ENCODE measurements around the gene INHBB.

Gene INHBB

DNA sequence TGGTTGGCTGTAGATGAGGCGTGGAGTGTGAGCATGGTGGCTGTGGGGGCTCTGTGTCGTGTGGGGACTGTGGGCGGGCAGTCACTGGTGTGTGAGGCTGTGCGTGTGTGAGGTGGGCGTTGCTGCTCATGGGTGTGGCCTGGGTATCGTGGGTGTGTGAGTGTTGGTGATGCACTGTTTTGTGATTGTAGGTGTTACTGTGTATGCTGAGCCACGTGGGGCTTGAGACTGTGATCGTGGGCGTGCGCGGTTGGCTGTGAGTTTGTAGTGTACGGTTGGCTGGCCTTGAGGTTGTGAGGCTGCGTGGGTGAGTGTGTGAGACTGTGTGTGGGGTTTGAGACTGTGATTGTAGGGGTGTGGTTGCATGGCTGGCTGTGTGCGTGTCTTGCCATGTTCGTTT, 8.5 kb downstream of the INHBB start:
- POLR2A ChIA-PET, result no interaction called here

DNA sequence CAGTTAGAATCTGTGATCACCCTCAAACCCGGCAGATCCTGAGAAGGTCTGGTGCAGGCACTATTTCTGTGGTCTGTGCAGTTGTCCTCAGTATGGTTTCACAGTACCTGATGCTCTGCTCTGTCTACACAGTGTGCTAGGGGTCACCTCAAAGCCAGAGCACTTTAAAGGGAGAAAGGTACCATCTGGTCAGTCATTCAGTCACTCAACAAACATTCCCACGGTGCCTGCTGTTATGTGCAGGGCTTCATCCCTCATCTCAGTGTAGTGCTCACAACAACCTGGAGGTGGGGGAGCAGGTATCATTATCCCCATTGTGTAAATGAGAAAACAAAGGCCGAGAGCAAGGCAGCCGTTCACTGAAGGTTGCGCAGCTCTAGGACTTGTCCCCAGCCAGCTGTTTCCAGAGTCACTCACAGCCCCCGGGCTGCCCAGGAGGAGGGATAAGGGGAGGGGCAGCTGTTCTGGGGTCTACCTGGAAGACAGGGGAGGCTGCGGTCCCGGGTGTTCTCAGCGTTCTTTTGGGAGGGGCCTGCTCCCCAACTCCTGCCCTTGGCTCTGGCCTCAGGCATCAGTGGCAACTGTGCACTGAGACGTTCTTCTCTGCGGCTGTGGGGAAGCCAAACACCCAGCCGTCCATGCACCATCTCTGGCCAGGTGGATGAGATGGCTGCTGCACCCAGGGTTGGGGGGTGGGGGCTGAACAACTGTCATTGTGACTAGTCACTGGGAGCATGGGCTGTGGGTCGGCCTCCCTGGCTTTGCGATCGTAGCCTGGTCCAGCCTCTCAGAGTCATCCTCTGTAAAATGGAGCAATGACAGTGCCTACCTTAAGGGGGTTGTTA, 9.2 kb downstream of the INHBB start:
- WGBS (ENCODE audit: insufficient coverage), result 92% methylated on average over 14 of the region's 15 CpGs
- H3K27me3 ChIP-seq (replicated peaks in 2 of 5; ENCODE audit: control insufficient read depth in 4 of 5, insufficient read depth in 5 of 5, low read length in 4 of 5), result peaks cover 0 to 33% (median 9%) of the 10 kb centered on the region in 5 experiments
- H3K27ac ChIP-seq (ENCODE audit: insufficient read depth in 1 of 2, low read depth in 1 of 2, low read length in 2 of 2, poor library complexity in 1 of 2, severe bottlenecking in 2 of 2), result no peak overlapping the region
- no peak for DNase-seq
- no peaks in the 10 kb centered on the region for H3K4me1 ChIP-seq (ENCODE audit: control extremely low read depth in 1 of 4, control insufficient read depth in 4 of 4, insufficient read depth in 4 of 4, low read length in 3 of 4)
- no peaks in the 10 kb centered on the region for H3K36me3 ChIP-seq (ENCODE audit: control insufficient read depth in 4 of 4, insufficient read depth in 4 of 4, low read length in 3 of 4)
- H3K4me3 ChIP-seq (ENCODE audit: control insufficient read depth in 1 of 7, extremely low read depth in 1 of 7, insufficient read depth in 4 of 7, low read depth in 2 of 7, low read length in 6 of 7), result no peak overlapping the region
- H3K9me3 ChIP-seq (ENCODE audit: control extremely low read depth in 1 of 5, control insufficient read depth in 4 of 5, insufficient read depth in 2 of 5, low read depth in 1 of 5, low read length in 4 of 5), result no peaks in the 10 kb centered on the region
- ChIA-PET POLR2A (no interaction called here), CTCF (no interaction called here)

More for the DNA sequence above, 8.5 kb downstream of the INHBB start:
- Histone ChIP-seq H3K36me3 (ENCODE audit: control insufficient read depth in 4 of 4, insufficient read depth in 4 of 4, low read length in 3 of 4) (no peaks in the 10 kb centered on the region), H3K27me3 (replicated peaks in 2 of 5; ENCODE audit: control insufficient read depth in 4 of 5, insufficient read depth in 5 of 5, low read length in 4 of 5) (peaks cover 0 to 40% (median 15%) of the 10 kb centered on the region in 5 experiments), H3K4me3 (ENCODE audit: control insufficient read depth in 1 of 7, extremely low read depth in 1 of 7, insufficient read depth in 4 of 7, low read depth in 2 of 7, low read length in 6 of 7) (no peak overlapping the region), H3K4me1 (ENCODE audit: control extremely low read depth in 1 of 4, control insufficient read depth in 4 of 4, insufficient read depth in 4 of 4, low read length in 3 of 4) (no peaks in the 10 kb centered on the region), H3K9me3 (ENCODE audit: control extremely low read depth in 1 of 5, control insufficient read depth in 4 of 5, insufficient read depth in 2 of 5, low read depth in 1 of 5, low read length in 4 of 5) (no peaks in the 10 kb centered on the region), H3K27ac (ENCODE audit: insufficient read depth in 1 of 2, low read depth in 1 of 2, low read length in 2 of 2, poor library complexity in 1 of 2, severe bottlenecking in 2 of 2) (no peak overlapping the region)
- no peak for DNase-seq
- 91% methylated on average over 14 of the region's 15 CpGs for WGBS (ENCODE audit: insufficient coverage)
- CTCF ChIA-PET, result no interaction called here

DNA sequence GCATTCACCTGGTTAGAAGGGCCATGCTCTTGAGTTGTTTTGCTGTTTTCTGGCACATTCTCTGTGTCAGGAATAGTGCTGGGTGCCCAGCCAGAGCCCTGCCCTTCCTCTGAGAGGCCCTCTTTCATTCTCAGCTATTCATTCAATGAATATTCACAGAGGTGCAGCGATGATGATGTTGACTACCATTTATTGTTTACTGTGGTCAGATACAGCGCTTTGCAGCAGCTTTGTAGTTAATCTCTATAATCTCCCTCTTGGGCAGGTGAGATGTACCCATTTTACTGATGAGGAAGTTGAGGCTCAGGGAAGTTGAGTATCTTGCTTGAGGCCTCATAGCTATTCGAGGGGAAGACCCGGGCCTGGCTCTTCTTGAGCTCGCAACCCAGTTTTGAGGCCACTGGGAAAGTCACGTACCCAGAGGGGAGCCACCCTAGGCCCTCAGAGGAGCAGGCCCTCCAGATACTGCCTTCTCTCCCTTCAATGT, 9.9 kb downstream of the INHBB start:
- no peaks in the 10 kb centered on the region for H3K4me1 ChIP-seq (ENCODE audit: control extremely low read depth in 1 of 4, control insufficient read depth in 4 of 4, insufficient read depth in 4 of 4, low read length in 3 of 4)
- 98% methylated on average over 6 of the region's 6 CpGs for WGBS (ENCODE audit: insufficient coverage)
- peaks cover 0 to 27% (median 6%) of the 10 kb centered on the region in 5 experiments for H3K27me3 ChIP-seq (replicated peaks in 2 of 5; ENCODE audit: control insufficient read depth in 4 of 5, insufficient read depth in 5 of 5, low read length in 4 of 5)
- ChIA-PET POLR2A (no interaction called here), CTCF (no interaction called here)
- no peaks in the 10 kb centered on the region for H3K36me3 ChIP-seq (ENCODE audit: control insufficient read depth in 4 of 4, insufficient read depth in 4 of 4, low read length in 3 of 4)
- no peak overlapping the region for H3K4me3 ChIP-seq (ENCODE audit: control insufficient read depth in 1 of 7, extremely low read depth in 1 of 7, insufficient read depth in 4 of 7, low read depth in 2 of 7, low read length in 6 of 7)
- no peak for DNase-seq
- no peaks in the 10 kb centered on the region for H3K9me3 ChIP-seq (ENCODE audit: control extremely low read depth in 1 of 5, control insufficient read depth in 4 of 5, insufficient read depth in 2 of 5, low read depth in 1 of 5, low read length in 4 of 5)
- no peak overlapping the region for H3K27ac ChIP-seq (ENCODE audit: insufficient read depth in 1 of 2, low read depth in 1 of 2, low read length in 2 of 2, poor library complexity in 1 of 2, severe bottlenecking in 2 of 2)

DNA sequence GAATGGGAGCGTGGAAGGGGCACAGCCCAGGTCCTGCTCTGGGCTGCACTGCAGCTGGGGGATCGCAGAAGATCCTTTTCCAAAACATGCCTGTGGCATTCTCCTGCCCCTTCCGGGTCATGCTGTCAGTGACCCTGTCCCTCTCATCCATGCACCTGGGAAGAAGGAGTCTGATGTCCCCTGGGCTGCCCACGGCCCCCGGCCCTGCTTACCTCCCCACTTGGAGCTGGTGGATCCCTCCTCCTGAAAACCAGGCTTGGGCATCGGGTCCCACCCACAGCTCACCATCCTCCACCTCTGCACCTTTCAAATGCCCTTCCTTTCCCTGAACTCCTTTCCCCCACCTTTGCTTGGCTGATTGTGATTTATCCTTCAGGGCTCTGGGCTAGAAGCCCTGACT, 11.8 kb downstream of the INHBB start:
- ChIA-PET CTCF (interaction anchor here (1.1 kb wide), 1 partner anchor 14 kb away, joined by 3 read pairs; no protein-coding TSS in a partner anchor), POLR2A (no interaction called here)
- H3K9me3 ChIP-seq (ENCODE audit: control extremely low read depth in 1 of 5, control insufficient read depth in 4 of 5, insufficient read depth in 2 of 5, low read depth in 1 of 5, low read length in 4 of 5), result no peaks in the 10 kb centered on the region
- peaks cover 0 to 15% (median 6%) of the 10 kb centered on the region in 5 experiments for H3K27me3 ChIP-seq (replicated peaks in 2 of 5; ENCODE audit: control insufficient read depth in 4 of 5, insufficient read depth in 5 of 5, low read length in 4 of 5)
- H3K36me3 ChIP-seq (ENCODE audit: control insufficient read depth in 4 of 4, insufficient read depth in 4 of 4, low read length in 3 of 4), result no peaks in the 10 kb centered on the region
- H3K27ac ChIP-seq (ENCODE audit: insufficient read depth in 1 of 2, low read depth in 1 of 2, low read length in 2 of 2, poor library complexity in 1 of 2, severe bottlenecking in 2 of 2), result no peak overlapping the region
- DNase-seq, result no peak
- no peak overlapping the region for H3K4me3 ChIP-seq (ENCODE audit: control insufficient read depth in 1 of 7, extremely low read depth in 1 of 7, insufficient read depth in 4 of 7, low read depth in 2 of 7, low read length in 6 of 7)
- WGBS (ENCODE audit: insufficient coverage), result 87% methylated on average over 3 of the region's 6 CpGs
- no peaks in the 10 kb centered on the region for H3K4me1 ChIP-seq (ENCODE audit: control extremely low read depth in 1 of 4, control insufficient read depth in 4 of 4, insufficient read depth in 4 of 4, low read length in 3 of 4)

DNA sequence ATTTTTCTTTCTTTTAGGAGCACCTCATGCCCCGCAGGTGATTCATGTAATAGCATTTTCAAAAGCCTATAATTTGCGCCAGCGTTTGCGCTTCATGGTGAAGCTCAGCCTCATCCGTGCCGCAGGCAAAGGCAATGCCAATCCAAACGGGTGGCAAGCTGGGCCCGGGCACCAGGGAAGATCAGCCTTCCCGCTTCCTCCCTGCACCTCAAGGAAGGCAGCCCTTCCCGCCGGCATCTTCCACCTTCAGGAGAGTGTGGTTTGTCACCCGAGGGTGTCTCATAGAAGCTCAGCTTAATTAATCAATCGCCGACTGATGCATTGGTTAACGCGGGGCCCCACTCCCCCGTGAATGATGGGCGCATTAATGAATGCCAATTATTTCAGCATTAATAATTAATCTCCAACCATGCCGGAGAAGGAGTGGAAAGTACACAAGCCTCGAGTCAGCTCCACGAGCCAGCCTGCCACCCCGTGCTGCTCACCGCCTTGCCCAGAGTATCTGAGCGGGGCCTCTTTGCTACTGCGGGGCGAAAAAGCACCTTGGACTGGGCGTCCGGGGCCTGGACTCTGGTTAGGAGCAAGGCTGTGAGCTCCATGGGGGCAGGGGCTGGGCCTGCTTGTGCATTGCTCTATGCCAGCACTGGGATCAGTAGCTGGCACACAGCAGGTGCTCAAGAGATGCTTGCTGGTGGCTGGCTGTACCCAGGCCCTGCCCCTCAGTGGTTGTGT, 13.0 kb downstream of the INHBB start:
- no peaks in the 10 kb centered on the region for H3K4me1 ChIP-seq (ENCODE audit: control extremely low read depth in 1 of 4, control insufficient read depth in 4 of 4, insufficient read depth in 4 of 4, low read length in 3 of 4)
- DNase-seq, result no peak
- peaks cover 0 to 15% (median 7%) of the 10 kb centered on the region in 5 experiments for H3K27me3 ChIP-seq (replicated peaks in 2 of 5; ENCODE audit: control insufficient read depth in 4 of 5, insufficient read depth in 5 of 5, low read length in 4 of 5)
- POLR2A ChIA-PET, result no interaction called here
- WGBS (ENCODE audit: insufficient coverage), result 94% methylated on average over 26 of the region's 28 CpGs
- no peaks in the 10 kb centered on the region for H3K9me3 ChIP-seq (ENCODE audit: control extremely low read depth in 1 of 5, control insufficient read depth in 4 of 5, insufficient read depth in 2 of 5, low read depth in 1 of 5, low read length in 4 of 5)
- no peaks in the 10 kb centered on the region for H3K36me3 ChIP-seq (ENCODE audit: control insufficient read depth in 4 of 4, insufficient read depth in 4 of 4, low read length in 3 of 4)
- H3K27ac ChIP-seq (ENCODE audit: insufficient read depth in 1 of 2, low read depth in 1 of 2, low read length in 2 of 2, poor library complexity in 1 of 2, severe bottlenecking in 2 of 2), result no peak overlapping the region
- no peak overlapping the region for H3K4me3 ChIP-seq (ENCODE audit: control insufficient read depth in 1 of 7, extremely low read depth in 1 of 7, insufficient read depth in 4 of 7, low read depth in 2 of 7, low read length in 6 of 7)
- CTCF ChIA-PET, result no interaction called here

DNA sequence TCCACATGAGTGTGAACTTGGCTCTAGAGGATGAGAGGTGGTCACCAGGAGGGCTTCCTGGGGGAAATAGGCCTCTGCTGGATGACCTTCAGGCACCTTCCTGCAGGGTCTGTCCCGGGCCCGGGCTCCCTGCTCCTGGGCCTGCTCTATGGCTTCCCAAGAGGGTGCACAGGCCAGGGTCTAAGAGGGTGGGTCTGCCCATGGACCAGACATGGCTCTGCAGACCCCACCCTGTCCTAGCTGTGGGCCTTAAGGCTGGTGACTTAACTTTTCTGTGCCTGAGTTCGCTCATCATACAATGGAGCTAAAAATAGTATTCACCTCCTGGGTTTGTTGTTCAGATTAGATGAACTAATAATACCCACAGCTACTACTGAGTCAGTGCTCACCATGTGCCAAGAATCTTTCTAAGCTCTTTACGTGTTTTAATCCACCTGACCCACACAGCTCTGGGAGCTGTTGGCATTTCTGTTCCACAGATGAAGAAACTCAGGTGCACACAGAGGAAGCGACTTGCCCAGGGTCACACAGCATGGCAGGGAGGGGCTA, 14.4 kb downstream of the INHBB start:
- ChIA-PET POLR2A (interaction anchor here (0.8 kb wide), 1 partner anchor 21 kb away, joined by 3 read pairs; no protein-coding TSS in a partner anchor), CTCF (no interaction called here)
- Histone ChIP-seq H3K9me3 (ENCODE audit: control extremely low read depth in 1 of 5, control insufficient read depth in 4 of 5, insufficient read depth in 2 of 5, low read depth in 1 of 5, low read length in 4 of 5) (no peaks in the 10 kb centered on the region), H3K36me3 (ENCODE audit: control insufficient read depth in 4 of 4, insufficient read depth in 4 of 4, low read length in 3 of 4) (no peaks in the 10 kb centered on the region), H3K27me3 (replicated peaks in 2 of 5; ENCODE audit: control insufficient read depth in 4 of 5, insufficient read depth in 5 of 5, low read length in 4 of 5) (peaks cover 0 to 15% (median 7%) of the 10 kb centered on the region in 5 experiments), H3K4me3 (ENCODE audit: control insufficient read depth in 1 of 7, extremely low read depth in 1 of 7, insufficient read depth in 4 of 7, low read depth in 2 of 7, low read length in 6 of 7) (no peak overlapping the region), H3K4me1 (ENCODE audit: control extremely low read depth in 1 of 4, control insufficient read depth in 4 of 4, insufficient read depth in 4 of 4, low read length in 3 of 4) (no peaks in the 10 kb centered on the region), H3K27ac (ENCODE audit: insufficient read depth in 1 of 2, low read depth in 1 of 2, low read length in 2 of 2, poor library complexity in 1 of 2, severe bottlenecking in 2 of 2) (no peak overlapping the region)
- 95% methylated on average over 5 of the region's 5 CpGs for WGBS (ENCODE audit: insufficient coverage)
- no peak for DNase-seq

DNA sequence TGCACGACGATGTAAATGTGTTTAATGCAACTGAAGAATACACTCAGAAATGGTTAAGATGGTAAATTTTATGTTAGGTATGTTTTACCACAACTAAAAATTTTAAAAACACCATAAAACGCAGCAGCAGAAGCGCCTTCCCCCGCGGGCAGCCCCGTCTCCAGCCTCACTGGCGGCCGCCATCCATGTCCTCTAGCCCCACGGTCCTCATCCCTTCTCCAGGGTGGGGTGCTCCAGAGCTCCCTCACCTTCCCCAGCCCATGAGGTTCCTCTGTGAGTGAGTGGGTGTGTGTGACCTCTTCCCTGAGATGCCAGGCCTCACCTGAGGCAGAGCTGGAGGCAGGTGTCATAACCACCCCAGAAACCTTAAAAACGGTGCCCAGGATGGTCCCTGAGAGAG, 17.0 kb downstream of the INHBB start:
- POLR2A ChIA-PET, result no interaction called here
- CTCF ChIA-PET, result no interaction called here
- 99% methylated on average over 10 of the region's 11 CpGs for WGBS (ENCODE audit: insufficient coverage)
- Histone ChIP-seq H3K9me3 (ENCODE audit: control extremely low read depth in 1 of 5, control insufficient read depth in 4 of 5, insufficient read depth in 2 of 5, low read depth in 1 of 5, low read length in 4 of 5) (no peaks in the 10 kb centered on the region), H3K27ac (ENCODE audit: insufficient read depth in 1 of 2, low read depth in 1 of 2, low read length in 2 of 2, poor library complexity in 1 of 2, severe bottlenecking in 2 of 2) (no peak overlapping the region), H3K36me3 (ENCODE audit: control insufficient read depth in 4 of 4, insufficient read depth in 4 of 4, low read length in 3 of 4) (no peaks in the 10 kb centered on the region), H3K4me1 (ENCODE audit: control extremely low read depth in 1 of 4, control insufficient read depth in 4 of 4, insufficient read depth in 4 of 4, low read length in 3 of 4) (peaks cover 0 to 6% (median 1%) of the 10 kb centered on the region in 4 experiments), H3K4me3 (ENCODE audit: control insufficient read depth in 1 of 7, extremely low read depth in 1 of 7, insufficient read depth in 4 of 7, low read depth in 2 of 7, low read length in 6 of 7) (no peak overlapping the region), H3K27me3 (replicated peaks in 2 of 5; ENCODE audit: control insufficient read depth in 4 of 5, insufficient read depth in 5 of 5, low read length in 4 of 5) (peaks cover 0 to 5% (median 0%) of the 10 kb centered on the region in 5 experiments)
- no peak for DNase-seq
